ENCODE results near the gene LSM7. TPM values are rescaled to one million over a fixed set of nuclear protein-coding genes. Genes with fewer than 3 reads are reported as not detected.

The LSM7 gene
- total RNA-seq, 8 experiments from 2014 or later = 143 to 444 (median 296) TPM

GRCh38 chr19:2307518-2308012 lies 20.8 kb downstream of the LSM7 start:
- in situ Hi-C loops (cut with MboI; ENCODE audit: low pct_unique_long_range_greater_than_20kb in 2 of 9, low sequenced_read_pairs in 9 of 9, unreplicated experiment in 9 of 9) = no loop called here
- ATAC-seq (replicated peaks in 6 of 8) = peak in 1 of 8 experiments; percentile 3
- Histone ChIP-seq H3K4me3 (peak overlapping the region; percentile 9 to 29 (median 22)), H3K27ac (no peak overlapping the region), H3K4me1 (replicated peaks in 1 of 2) (peaks cover 6 to 13% of the 10 kb centered on the region in 2 donors)
- no CpG with 5 or more reads among the region's 33 CpGs for WGBS, 10 experiments

GRCh38 chr19:2306971-2307370 lies 21.4 kb downstream of the LSM7 start:
- in situ Hi-C loops (cut with MboI; ENCODE audit: low pct_unique_long_range_greater_than_20kb in 2 of 9, low sequenced_read_pairs in 9 of 9, unreplicated experiment in 9 of 9) = no loop called here
- Histone ChIP-seq H3K27ac (no peak overlapping the region), H3K4me1 (replicated peaks in 1 of 2) (peaks cover 9 to 16% of the 10 kb centered on the region in 2 donors), H3K4me3 (no peak overlapping the region)
- no peak for ATAC-seq (replicated peaks in 6 of 8)
- WGBS, 10 experiments = 40 to 71% (median 64%) methylated on average over 1 to 12 of the region's 17 CpGs; no CpG with 5 or more reads in 7 of the 10 experiments

GRCh38 chr19:2306281-2306806 lies 22.0 kb downstream of the LSM7 start:
- Histone ChIP-seq H3K4me3 (no peak overlapping the region), H3K27ac (no peak overlapping the region), H3K4me1 (replicated peaks in 1 of 2) (peaks cover 9 to 16% of the 10 kb centered on the region in 2 donors)
- no peak for ATAC-seq (replicated peaks in 6 of 8)
- WGBS, 10 experiments = 61 to 80% (median 75%) methylated on average over 1 to 7 of the region's 19 CpGs; no CpG with 5 or more reads in 5 of the 10 experiments
- in situ Hi-C loops (cut with MboI; ENCODE audit: low pct_unique_long_range_greater_than_20kb in 2 of 9, low sequenced_read_pairs in 9 of 9, unreplicated experiment in 9 of 9) = no loop called here

GRCh38 chr19:2305452-2306280 lies 22.7 kb downstream of the LSM7 start:
- Histone ChIP-seq H3K27ac (no peak overlapping the region), H3K4me1 (replicated peaks in 1 of 2) (peaks cover 9 to 16% of the 10 kb centered on the region in 2 donors), H3K4me3 (no peak overlapping the region)
- in situ Hi-C loops (cut with MboI; ENCODE audit: low pct_unique_long_range_greater_than_20kb in 2 of 9, low sequenced_read_pairs in 9 of 9, unreplicated experiment in 9 of 9) = no loop called here
- no peak for ATAC-seq (replicated peaks in 6 of 8)
- WGBS, 10 experiments = 17 to 80% (median 60%) methylated on average over 1 to 7 of the region's 19 CpGs; no CpG with 5 or more reads in 3 of the 10 experiments

GRCh38 chr19:2303211-2303798 lies 25.1 kb downstream of the LSM7 start:
- peaks cover 9 to 13% of the 10 kb centered on the region in 2 donors for H3K4me1 ChIP-seq (replicated peaks in 1 of 2)
- no peak overlapping the region for H3K4me3 ChIP-seq
- no peak for ATAC-seq (replicated peaks in 6 of 8)
- H3K27ac ChIP-seq = no peak overlapping the region
- in situ Hi-C loops (cut with MboI; ENCODE audit: low pct_unique_long_range_greater_than_20kb in 2 of 9, low sequenced_read_pairs in 9 of 9, unreplicated experiment in 9 of 9) = no loop called here
- WGBS, 10 experiments = 40 to 73% methylated on average over 1 to 2 of the region's 26 CpGs; no CpG with 5 or more reads in 8 of the 10 experiments

DNA sequence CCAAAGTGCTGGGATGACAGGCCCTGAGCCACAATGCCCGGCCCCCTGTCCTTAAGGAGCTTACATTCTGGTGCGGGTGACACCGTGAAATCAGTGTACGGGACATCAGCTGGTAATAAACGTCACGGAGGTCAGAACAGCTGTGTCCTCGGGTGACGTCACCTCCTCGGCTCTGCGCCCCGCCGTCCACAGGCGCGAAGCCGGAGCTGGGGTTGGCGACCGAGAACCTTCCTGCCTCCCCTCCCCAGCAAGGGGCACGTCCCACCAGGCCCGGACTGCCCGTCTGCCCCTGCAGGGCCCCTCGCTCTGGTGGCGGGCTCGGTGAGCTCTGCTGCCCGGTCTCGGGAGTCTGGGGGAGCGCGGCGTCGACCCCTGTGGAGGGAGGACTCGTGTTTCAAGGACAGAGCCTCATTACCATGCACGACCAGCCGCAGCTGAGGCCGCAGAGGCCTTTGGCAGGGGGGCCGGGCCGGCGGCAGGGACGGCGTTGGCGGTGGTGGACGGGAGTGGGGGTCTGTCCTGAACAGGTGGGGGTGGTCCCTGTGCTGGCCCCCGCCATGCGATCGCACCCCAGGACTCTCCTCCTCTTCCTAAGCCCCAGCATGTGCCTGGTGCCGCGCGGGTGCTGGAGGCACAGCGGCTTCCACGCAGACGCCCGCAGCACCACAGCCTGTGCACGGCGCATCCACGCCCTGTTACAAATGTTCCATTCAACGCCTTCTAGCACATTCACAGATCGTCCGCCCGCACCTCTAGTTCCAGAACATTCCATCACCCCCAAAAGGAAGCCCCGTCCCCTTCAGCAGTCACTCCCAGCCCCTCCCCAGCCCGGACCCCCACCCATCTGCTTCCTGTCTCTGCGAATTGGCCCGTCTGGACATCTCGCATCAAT lies 25.8 kb downstream of the LSM7 start:
- in situ Hi-C loops (cut with MboI; ENCODE audit: low pct_unique_long_range_greater_than_20kb in 2 of 9, low sequenced_read_pairs in 9 of 9, unreplicated experiment in 9 of 9) = no loop called here

DNA sequence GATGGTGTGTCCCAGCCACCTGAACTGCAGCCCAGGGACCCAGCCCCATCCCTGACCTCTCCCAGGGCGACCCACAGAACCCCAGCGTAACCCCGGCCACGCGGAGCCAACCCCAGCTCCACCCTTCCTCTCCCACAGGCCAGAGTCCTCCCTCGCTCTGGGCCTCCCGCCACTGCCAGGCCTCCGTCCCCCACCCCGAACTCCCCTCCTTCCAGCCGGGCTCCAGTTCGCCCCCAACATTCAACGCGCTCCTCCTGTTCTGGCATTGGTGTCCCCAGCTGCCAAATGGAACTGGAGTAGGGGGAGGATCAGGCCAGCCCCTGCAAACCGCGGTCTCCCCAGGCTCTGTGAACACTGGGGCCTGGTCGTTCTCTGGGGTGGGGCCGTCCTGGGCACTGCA lies 27.9 kb downstream of the LSM7 start:
- ATAC-seq (replicated peaks in 6 of 8) = no peak
- in situ Hi-C loops (cut with MboI; ENCODE audit: low pct_unique_long_range_greater_than_20kb in 2 of 9, low sequenced_read_pairs in 9 of 9, unreplicated experiment in 9 of 9) = no loop called here
- no peak overlapping the region for H3K4me3 ChIP-seq
- WGBS, 10 experiments = 57 to 80% methylated on average over 1 to 3 of the region's 17 CpGs; no CpG with 5 or more reads in 8 of the 10 experiments
- peaks cover 11 to 12% of the 10 kb centered on the region in 2 donors for H3K4me1 ChIP-seq (replicated peaks in 1 of 2)
- no peak overlapping the region for H3K27ac ChIP-seq

More for the DNA sequence above, 25.8 kb downstream of the LSM7 start:
- 0 to 80% (median 23%) methylated on average over 1 to 4 of the region's 62 CpGs; no CpG with 5 or more reads in 6 of the 10 experiments for WGBS, 10 experiments
- ATAC-seq (replicated peaks in 6 of 8) = peak in 7 of 8 experiments; percentile 35 to 78 (median 72)
- no peak overlapping the region for H3K4me3 ChIP-seq
- peaks cover 8 to 9% of the 10 kb centered on the region in 2 donors for H3K4me1 ChIP-seq (replicated peaks in 1 of 2)
- peak overlapping the region; percentile 10 to 18 for H3K27ac ChIP-seq

GRCh38 chr19:2296141-2296540 lies 32.2 kb downstream of the LSM7 start:
- peaks cover 13 to 17% of the 10 kb centered on the region in 2 donors for H3K4me1 ChIP-seq (replicated peaks in 1 of 2)
- in situ Hi-C loops (cut with MboI; ENCODE audit: low pct_unique_long_range_greater_than_20kb in 2 of 9, low sequenced_read_pairs in 9 of 9, unreplicated experiment in 9 of 9) = loop anchor here in 2 of 9 experiments (25.0 kb wide), 1 partner anchor 91 kb away; no protein-coding TSS in a partner anchor
- ATAC-seq (replicated peaks in 6 of 8) = no peak
- H3K4me3 ChIP-seq = no peak overlapping the region
- 72 to 100% (median 83%) methylated on average over 1 to 6 of the region's 16 CpGs; no CpG with 5 or more reads in 5 of the 10 experiments for WGBS, 10 experiments
- no peak overlapping the region for H3K27ac ChIP-seq

- peak overlapping the region in 1 of 2 donors; percentile 28 for H3K27ac ChIP-seq
- in situ Hi-C loops (cut with MboI; ENCODE audit: low pct_unique_long_range_greater_than_20kb in 2 of 9, low sequenced_read_pairs in 9 of 9, unreplicated experiment in 9 of 9) = loop anchor here in 2 of 9 experiments (25.0 kb wide), 1 partner anchor 92 kb away; no protein-coding TSS in a partner anchor
- WGBS, 10 experiments = 0 to 40% (median 0%) methylated on average over 1 to 8 of the region's 26 CpGs; no CpG with 5 or more reads in 4 of the 10 experiments
- no peak overlapping the region for H3K4me3 ChIP-seq
- peaks cover 23 to 29% of the 10 kb centered on the region in 2 donors for H3K4me1 ChIP-seq (replicated peaks in 1 of 2)
- ATAC-seq (replicated peaks in 6 of 8) = peak; percentile 69 to 83 (median 78)
These were observed 33.6 kb downstream of the LSM7 start for GRCh38 chr19:2294687-2295335.

DNA sequence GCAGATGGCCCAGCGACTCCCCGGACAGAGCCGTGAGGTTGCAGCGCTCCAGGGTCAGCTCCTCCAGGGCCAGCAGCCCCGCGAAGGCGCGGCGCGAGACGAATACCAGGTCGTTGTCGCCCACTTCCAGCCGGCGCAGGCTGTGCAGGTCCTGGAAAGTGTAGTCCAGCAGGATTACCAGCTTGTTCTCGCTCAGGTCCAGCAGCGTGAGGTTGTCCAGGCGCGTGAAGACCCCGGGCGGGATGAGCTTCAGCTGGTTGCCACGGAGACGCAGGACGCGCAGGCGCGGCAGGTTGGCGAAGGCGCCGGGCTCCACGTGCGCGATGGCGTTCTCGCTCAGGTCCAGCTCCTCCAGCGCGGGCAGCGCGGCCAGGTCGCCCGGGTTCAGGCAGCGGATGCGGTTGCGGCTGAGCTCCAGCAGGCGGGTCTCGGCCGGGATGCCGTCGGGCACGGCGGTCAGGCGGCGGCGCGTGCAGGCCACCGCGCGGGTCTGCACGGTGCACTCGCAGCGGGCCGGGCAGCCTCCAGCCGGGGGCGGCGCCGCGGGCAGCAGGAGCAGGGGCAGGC lies 37.1 kb downstream of the LSM7 start:
- in situ Hi-C loops (cut with MboI; ENCODE audit: low pct_unique_long_range_greater_than_20kb in 2 of 9, low sequenced_read_pairs in 9 of 9, unreplicated experiment in 9 of 9) = loop anchor here in 2 of 9 experiments (25.0 kb wide), 1 partner anchor 96 kb away; no protein-coding TSS in a partner anchor
- peak overlapping the region; percentile 8 to 36 (median 34) for H3K4me3 ChIP-seq
- peaks cover 25 to 33% of the 10 kb centered on the region in 2 donors for H3K4me1 ChIP-seq (replicated peaks in 1 of 2)
- H3K27ac ChIP-seq = no peak overlapping the region
- ATAC-seq (replicated peaks in 6 of 8) = peak in 5 of 8 experiments; percentile 67 to 77 (median 70)
- no CpG with 5 or more reads among the region's 67 CpGs for WGBS, 10 experiments

- Histone ChIP-seq H3K4me1 (replicated peaks in 1 of 2) (peaks cover 24 to 30% of the 10 kb centered on the region in 2 donors), H3K27ac (no peak overlapping the region), H3K4me3 (peak overlapping the region in 4 of 5 donors; percentile 25 to 36 (median 34))
- 0 to 11% (median 6%) methylated on average over 8 to 30 of the region's 82 CpGs; no CpG with 5 or more reads in 6 of the 10 experiments for WGBS, 10 experiments
- in situ Hi-C loops (cut with MboI; ENCODE audit: low pct_unique_long_range_greater_than_20kb in 2 of 9, low sequenced_read_pairs in 9 of 9, unreplicated experiment in 9 of 9) = loop anchor here in 2 of 9 experiments (25.0 kb wide), 1 partner anchor 97 kb away; no protein-coding TSS in a partner anchor
- no peak for ATAC-seq (replicated peaks in 6 of 8)
These were observed 37.8 kb downstream of the LSM7 start for GRCh38 chr19:2290441-2291184.

Measured in motor neuron (in vitro differentiated cells).